HuH-7 (cell line): ENCODE measurements around the gene C1QTNF1.
"Not testable (repeated sequence)": the region's sequence is repeated elsewhere in the genome, so short reads cannot be mapped to it uniquely, and the experiment has no call there.

Experiments
- DNase-seq: peaks from one replicate; pipeline ENCODE4 v3.0.0; 2011; ENCODE audit warnings: low spot score

C1QTNF1 gene

GRCh38 chr17:79055197-79055596, 31.2 kb downstream of the C1QTNF1 start:
- DNase-seq: no peak

GRCh38 chr17:79057737-79058385, 33.9 kb downstream of the C1QTNF1 start:
- DNase-seq: no peak

- DNase-seq: no peak
Observed at GRCh38 chr17:79062691-79063090, 38.7 kb downstream of the C1QTNF1 start.

DNA sequence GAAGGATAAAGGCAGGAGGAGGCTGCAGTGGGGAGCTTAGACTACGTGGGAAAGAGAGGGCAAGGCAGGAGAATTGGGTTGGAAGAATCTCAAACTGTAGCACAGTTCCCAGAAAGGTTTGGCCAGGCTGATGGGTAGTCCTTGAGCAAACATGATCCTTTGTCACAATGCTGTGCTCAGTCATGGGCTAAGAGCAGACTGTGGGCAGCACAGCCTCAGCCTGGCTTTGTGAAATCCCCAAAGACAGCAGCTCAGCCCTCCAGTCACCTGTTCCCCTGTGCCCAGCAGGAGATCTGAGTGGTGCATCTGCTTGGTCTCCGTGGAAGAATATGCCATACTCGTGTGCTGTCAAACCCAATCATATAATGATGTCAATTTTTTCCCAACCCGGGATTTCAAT, 40.1 kb downstream of the C1QTNF1 start:
- DNase-seq: no peak

DNA sequence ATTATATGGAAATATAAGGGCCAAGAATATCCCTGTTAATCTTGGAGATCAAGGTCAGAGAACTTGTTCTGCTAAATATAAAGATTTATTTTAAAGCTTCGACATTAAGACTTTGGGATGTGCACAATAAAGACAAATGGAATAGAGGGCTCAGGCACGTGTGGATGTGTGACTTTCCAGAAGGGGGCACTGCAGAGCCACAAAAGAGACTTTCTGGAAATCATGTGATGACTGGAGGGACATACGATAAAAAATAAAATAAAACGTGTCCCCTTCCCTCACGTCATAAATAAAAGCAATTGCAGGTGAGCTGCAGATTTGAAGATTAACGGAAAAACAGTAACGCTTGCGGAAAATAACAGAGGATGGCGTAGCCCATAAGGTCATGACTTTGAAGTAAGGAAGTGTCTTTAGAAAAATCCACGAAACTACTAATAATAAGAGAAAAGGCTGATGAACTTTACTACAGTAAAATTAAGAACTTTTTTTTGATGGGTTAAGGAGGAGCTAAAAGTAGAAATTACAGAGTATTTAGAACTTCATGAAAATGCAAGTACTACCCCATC, 41.2 kb downstream of the C1QTNF1 start:
- no peak for DNase-seq

DNA sequence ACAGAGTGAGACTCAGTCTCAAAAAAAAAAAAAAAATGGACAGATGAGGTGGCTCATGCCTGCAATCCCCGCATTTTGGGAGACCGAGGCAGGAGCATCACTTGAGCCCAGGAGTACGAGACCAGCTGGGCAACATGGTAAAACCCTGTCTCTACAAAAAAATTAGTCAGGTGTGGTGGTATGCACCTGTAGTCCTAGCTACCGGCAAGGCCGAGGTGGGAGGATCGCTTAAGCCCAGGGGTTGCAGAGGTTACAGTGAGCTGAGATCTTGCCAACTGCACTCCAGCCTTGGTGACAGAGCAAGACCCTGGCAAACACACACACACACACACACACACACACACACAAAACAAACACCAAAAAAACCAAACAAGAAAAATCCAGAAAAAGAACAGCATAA, 43.0 kb downstream of the C1QTNF1 start:
- no peak for DNase-seq

- no peak for DNase-seq
Observed at GRCh38 chr17:79070266-79070880, 46.4 kb downstream of the C1QTNF1 start.

DNA sequence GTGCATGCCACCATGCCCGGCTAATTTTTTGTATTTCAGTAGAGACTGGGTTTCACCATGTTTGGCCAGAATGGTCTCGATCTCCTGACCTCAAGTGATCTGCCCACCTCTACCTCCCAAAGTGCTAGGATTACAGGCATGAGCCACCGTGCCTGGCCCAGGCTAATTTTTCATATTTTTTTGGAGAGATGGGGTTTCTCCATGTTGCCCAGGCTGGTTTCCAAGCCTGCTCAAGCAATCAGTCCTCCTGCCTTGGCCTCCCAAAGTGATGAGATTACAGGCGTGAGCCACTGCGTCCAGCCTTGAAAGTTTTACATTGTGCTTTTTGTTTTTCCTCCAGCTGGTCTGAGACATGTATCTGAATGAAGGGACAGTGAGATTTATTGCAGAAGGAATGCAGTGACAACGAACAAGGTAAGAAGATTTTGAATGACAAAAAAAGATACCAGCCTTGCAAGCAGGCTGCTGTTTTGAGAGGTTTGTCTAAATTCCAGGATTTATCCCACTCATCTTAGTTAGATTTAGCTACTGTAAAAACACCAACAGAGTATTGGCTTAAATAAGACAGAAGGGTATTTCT, 47.3 kb downstream of the C1QTNF1 start:
- no peak for DNase-seq

GRCh38 chr17:79072544-79072943, 48.6 kb downstream of the C1QTNF1 start:
- no peak for DNase-seq

GRCh38 chr17:79073016-79073705, 49.2 kb downstream of the C1QTNF1 start:
- DNase-seq: no peak

GRCh38 chr17:79073706-79074088, 49.7 kb downstream of the C1QTNF1 start:
- no peak for DNase-seq

- not testable (repeated sequence) for DNase-seq
Observed at GRCh38 chr17:79074121-79074648, 50.2 kb downstream of the C1QTNF1 start.

GRCh38 chr17:79074649-79075445, 50.9 kb downstream of the C1QTNF1 start, which contains the start of gene ENGASE:
TSS of gene ENGASE (plus strand) at chr17:79074824. CDS start at chr17:79074945, 121 bp downstream.
- peak; percentile 99 for DNase-seq

DNA sequence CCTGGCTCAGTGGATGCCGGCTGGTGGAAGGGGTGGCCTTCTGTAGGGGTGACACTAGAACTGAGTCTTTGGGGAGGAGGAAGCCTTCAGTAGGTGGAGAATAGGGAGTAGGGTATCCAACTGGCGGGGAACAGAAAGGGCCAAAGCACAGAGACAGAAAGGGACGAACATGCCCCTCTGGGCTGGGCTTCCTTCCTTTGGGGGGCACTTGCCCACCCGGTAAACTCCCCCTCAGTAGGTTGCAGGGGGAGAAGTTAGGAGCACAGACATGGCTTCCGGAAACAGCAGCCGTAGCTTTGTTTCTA, 51.4 kb downstream of the C1QTNF1 start:
- no peak for DNase-seq

GRCh38 chr17:79075861-79076406, 52.0 kb downstream of the C1QTNF1 start:
- DNase-seq: no peak

DNA sequence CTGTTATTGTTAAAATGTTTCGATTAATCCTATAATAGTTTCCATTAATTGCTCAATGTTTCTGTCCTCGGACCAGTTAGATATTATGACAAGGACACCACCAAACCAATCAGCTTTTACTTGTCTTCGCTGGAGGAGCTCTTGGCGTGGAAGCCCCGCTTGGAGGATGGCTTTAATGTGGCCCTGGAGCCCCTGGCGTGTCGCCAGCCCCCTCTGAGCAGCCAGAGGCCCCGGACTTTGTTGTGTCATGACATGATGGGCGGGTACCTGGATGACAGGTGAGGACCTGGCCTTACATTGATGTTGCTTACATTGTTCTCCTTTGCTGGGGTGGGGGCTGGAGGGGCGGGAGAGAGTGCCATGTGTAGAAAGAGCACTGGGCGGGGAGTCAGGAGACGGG, 53.6 kb downstream of the C1QTNF1 start:
- no peak for DNase-seq

GRCh38 chr17:79078476-79079190, 54.7 kb downstream of the C1QTNF1 start:
- DNase-seq: no peak

GRCh38 chr17:79079421-79080200, 55.6 kb downstream of the C1QTNF1 start:
- DNase-seq: no peak

GRCh38 chr17:79080349-79080748, 56.4 kb downstream of the C1QTNF1 start:
- DNase-seq: no peak

DNA sequence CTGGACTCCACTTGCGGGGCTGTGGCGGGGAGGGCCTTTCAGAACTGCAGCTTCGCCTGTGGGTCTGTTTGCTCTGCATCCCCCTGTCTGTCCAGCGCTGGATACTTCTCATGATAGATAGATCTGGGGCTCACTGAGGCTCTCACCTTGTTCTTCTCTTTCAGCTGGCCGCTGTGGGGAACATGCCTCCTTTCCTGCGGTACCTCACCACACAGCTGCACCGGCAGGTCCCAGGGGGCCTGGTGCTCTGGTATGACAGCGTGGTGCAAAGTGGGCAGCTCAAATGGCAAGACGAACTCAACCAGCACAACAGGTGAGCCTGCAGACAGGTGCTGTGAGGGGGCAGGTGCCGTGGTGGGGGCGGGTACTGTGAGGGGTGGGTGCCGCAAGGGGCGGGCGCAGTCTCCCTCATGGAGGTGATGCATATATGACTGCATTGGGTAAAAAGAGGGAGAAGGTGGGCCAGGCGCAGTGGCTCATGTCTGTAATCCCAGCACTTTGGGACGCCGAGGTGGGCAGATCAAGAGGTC, 56.9 kb downstream of the C1QTNF1 start:
- DNase-seq: no peak
